ENCODE data around the gene C11orf98.
A peak's percentile ranks its signal among the peaks of the same experiment; 100 is the strongest.
"Not testable (repeated sequence)": the region's sequence is repeated elsewhere in the genome, so short reads cannot be mapped to it uniquely, and the experiment has no call there.

The C11orf98 gene
- total RNA-seq: 0 to 0.12 (median 0) reads per million in 4 experiments

DNA sequence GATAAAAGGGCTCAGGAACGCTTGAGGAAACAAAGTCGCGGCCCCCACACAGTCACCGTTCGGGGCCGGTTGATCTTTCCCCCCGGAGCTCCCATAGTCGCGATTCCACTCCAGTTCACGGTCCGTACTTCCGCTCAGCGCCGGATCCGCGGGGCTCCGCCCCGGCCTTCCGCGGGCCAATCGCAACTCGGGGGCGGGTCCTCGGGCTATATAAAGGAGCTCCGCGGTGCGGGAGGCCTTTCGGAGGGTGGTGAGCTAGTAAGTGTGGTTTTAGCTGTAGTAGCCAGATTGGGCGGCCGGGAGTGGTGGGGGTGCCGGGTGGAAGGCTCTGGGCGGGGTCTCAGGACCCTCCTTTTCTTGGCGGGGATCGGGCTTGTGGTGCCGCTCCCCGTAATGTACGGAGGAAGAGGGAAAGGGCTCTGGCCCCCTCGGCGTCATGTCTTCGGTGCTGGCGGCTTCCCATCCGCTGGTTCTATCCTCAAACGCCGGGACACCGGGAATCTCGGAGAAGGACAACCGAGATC is at the start of gene C11orf98, which contains the start of gene CSKMT:
C11orf98 (minus strand) TSS at position 136 of the 524 bp plus-strand sequence; CDS start at position 95, 41 bp downstream.
CSKMT (plus strand) TSS at position 238 of the 524 bp plus-strand sequence. CDS start 568 bp downstream, outside the sequence.
- DNase-seq: peak; percentile 93

DNA sequence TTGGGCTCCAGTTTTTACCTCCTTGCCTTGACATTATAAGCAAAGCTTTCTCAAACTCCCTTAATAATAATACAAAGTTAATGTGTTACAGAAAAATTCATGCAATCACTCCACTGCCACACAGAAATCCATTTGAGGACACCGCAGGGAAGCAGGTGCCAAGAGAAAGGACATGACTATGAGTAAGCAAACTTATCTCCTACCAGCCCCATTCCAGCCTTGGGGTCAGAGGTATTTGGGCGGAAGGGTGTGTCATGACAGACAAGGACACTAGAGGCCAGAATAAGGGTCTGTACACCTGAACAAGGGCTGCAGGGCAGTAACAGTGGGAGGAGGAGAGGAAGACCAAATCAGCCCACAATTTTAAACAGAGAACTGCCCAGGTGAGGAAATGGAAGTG is 48.3 kb upstream of the C11orf98 start:
- DNase-seq: no peak

DNA sequence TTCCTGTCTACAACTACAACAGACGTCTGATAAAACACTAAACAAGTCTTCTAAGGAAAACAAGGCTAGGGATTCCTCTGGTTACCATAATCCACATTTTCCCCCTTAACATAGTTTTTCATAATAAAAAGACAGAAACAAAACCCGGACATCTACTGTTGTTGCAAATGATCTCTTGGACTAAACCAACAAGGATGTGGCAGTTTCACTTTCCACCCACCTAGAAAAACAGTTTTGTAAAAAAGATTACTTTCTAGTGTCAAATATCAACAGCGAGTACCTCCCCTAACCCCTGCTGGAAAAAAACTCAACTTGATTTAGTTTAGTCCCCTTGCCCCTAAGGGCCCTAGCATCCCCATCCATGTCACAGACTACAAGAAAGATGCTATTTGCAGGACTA is 47.9 kb upstream of the C11orf98 start:
- no peak for DNase-seq

DNA sequence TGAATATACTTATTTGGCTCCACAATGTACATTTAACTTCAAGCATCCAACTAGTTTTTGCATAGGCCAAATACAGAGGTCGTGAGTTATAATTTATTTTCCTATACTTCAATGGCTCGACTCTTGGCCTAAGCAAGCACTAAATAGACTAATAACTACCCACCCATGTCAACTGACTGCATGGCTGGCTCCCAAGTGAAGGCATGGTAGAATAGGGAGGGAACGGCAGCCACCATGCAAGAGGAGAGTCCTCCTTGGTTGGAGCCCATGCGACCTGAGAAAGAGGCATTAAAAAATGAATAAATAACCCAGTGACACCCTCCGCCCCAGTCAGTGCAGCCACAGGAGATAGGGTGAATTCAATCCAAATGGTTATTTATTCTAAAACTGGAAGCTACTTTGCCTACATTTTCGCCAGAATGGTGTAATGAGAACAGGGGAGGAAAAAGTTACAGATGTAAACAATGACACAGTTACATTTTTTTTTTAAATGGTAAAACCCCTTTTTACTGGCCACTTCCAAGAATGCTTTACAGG is 47.3 kb upstream of the C11orf98 start:
- no peak for DNase-seq

DNA sequence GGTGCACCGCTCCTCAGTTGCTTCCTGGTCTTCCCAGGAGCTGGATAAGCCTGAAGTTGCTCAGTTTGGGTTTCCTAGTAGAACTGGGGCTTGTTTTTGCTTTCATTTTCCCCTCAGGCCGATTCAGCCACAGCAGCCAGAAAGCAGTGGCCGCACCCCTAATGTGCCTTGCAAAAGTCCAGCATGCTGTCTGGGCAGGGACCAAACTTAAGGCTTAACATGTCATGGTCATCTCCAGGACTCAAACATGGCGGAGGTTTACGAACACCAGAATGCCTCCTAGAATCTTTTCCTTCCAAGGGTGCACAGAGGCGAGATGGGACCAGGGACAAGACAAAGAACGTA is 45.0 kb upstream of the C11orf98 start:
- DNase-seq: no peak

DNA sequence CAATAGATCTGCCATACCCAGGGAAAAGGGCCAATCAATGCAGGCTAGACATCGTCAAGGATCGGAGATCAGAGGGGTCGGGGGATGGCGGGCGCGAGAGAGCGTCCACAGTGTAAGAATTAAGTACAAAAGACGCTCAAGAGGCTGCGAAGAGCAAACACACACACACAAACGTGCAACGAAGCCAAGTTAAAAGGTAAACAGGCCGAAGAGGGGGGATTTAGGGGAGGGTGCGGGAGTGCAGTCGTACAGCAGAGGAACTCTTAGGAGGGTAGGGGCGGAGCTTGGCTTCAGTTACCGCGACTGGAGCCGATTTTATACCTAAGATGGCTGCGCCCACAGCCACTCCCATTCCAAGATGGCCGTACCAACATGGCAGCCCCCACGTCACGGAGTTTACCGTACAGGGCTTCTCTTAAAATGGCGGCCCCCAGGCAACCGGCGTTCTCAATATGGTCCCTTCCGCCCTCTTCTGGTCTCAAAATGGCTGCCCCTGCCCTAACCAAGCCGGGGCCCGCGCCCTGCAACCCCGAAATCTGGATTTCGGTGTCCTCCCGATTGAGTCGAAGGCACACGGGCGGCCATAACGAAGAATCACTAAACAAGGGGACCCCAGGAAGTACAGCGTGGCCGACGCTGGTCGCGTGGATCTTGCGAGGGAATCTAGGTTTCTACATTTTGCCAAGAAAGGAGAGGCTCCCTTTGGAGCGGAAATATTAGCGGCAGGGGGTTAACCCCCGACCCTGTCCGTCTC is 44.4 kb upstream of the C11orf98 start:
- DNase-seq: peak; percentile 93

DNA sequence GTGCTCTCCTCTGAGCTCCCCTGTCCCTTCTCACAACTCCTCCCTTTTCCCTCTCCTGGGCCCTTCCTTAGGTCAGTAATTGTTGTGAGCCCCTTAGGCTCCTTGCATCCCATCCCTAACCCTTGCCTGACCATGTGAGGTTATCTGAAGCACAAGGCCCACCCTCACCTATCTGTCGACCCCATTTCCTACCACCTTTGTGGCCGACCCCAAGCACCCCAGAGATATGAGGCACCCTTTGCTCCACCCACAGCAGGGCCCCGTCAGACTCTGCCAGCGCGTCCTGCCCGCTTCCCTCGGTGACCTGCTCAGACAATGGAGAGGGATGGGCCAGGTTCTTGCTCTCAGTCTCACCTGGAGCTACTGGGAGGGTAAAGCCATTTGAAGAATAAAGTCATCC is 43.8 kb upstream of the C11orf98 start:
- peak; percentile 44 for DNase-seq

DNA sequence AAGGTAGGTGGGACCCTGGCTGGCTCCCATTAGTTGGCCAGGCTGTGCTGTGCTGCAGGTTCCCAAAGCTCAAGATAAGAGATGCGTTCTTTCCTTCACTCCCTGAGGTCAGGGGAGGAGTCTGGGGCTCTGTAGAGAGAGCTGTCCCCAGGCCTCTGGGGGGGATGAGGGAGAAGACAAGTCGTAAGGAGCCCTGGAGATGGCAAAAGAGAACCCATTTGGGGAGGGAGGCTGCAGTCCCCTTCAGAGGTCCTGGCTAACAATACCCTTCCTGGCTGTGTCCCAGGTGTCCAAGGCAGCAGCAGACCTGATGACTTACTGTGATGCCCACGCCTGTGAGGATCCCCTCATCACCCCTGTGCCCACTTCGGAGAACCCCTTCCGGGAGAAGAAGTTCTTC is 43.4 kb upstream of the C11orf98 start:
- no peak for DNase-seq

DNA sequence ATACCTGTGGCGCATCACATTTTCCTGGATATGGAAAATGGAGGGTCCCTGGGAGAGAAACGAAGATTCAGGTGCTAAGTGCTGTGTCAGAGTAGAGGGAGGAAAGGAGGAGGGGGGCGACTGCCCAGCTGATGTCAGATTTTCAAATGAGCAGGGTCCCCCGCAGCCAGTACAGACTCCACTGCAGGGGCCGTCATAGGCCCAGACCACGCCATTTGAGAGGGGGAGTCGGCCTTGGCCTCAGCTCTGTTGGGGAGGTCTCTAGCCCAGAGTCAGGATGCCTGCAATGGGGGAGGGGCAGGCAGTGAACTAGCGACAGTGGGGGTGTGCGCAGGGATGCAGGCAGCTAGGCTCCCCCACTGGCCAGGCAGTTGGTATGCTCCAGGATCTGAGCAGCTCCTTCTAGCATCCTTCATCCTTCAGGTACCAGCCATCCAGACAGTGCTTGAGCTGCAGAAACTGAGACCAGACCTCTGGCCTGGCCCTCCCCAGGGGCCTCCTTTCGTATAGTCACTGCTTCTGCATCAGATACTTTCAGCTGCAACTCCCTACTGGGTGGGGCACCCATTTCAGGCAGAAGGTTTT is 42.4 kb upstream of the C11orf98 start, which contains the start of the genes BSCL2 and GNG3:
BSCL2 (minus strand) TSS at position 148 of the 585 bp plus-strand sequence. CDS start 229 bp downstream, outside the sequence.
GNG3 (plus strand) TSS at position 400 of the 585 bp plus-strand sequence. CDS start 620 bp downstream, outside the sequence.
- DNase-seq: no peak

DNA sequence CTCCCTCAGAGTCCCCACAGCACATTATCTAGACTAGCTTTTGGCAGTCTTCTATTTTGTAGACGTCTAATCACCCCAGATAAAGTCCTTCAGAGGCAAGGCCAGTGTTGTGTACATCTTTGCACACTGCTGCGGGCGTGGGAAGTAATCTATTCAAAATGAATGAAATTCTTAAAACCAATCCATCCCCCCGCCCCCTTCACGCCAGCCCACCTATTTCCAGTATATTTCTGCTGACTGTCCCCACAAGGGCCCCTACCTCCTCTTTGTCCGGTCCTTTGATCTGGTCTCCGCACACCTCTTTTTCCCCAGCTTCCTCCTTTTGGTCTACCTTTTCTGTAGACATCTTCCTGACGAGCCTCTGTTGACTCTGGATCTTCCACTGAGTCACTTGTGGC is 41.8 kb upstream of the C11orf98 start:
- no peak for DNase-seq

DNA sequence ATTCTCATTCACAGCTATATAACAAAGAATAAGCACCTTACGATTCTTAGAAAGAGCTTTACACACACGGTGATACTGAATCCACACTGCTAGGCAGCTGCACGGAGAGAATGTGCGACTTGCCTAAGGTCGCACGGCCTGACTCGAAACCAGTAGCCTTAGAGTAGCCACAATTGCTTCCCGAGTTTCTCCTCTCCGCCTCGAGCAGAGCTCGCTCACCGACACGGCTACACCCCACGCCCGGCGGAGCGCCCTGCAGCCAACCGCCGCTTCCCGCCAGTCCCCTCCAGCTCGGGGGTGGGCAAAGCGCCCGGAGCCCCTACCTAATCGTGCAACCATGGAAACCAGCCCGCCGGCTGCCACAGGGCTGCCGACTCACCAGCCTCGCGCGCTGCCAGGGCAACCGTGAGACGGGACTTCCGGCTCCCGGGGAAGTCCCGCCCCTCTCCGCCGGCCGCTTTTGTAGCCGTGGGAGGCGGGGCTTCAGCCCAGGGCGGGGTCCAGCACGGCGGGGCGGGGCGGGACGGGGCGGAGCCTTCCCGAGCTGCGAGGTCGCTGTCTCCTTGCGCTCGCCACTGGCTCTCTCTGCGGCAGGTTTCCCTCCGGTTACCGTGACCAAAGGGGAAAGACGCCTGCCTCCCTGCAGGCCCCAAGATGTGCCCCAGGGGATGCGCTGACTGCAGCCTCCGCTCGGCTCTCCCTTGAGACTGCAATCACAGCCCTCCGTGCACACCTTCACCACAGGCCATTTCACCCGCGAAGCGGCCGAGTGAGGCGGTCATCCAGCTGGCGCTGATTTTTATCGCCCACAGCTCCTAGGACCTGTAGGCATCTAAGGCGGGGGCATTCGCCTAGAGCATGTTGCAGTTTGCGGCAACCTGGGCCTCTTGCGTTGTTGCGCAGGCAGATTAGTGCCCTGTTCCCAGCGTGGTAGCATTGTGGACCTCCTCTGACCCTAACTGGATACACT is 41.2 kb upstream of the C11orf98 start:
- peak; percentile 94 for DNase-seq

DNA sequence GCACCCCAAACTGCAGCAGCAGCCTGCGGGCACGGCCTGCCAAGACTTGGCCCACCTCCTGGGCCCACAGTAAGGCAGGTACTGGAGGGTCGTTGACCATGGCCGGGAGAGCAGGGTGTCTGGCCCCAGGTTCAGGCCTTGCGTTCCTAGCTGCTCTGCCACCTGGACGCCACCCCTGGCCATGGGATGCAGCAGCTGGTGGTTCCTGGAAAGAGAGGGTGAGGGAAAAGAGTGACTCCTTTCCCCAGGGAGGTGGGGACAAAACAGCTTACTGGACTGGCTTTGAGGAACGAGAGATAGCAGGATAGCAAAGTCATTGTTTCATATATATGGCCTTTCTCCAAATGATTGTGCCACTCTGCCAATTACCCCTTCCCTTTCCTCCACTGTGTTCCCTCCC is 40.4 kb upstream of the C11orf98 start:
- no peak for DNase-seq

DNA sequence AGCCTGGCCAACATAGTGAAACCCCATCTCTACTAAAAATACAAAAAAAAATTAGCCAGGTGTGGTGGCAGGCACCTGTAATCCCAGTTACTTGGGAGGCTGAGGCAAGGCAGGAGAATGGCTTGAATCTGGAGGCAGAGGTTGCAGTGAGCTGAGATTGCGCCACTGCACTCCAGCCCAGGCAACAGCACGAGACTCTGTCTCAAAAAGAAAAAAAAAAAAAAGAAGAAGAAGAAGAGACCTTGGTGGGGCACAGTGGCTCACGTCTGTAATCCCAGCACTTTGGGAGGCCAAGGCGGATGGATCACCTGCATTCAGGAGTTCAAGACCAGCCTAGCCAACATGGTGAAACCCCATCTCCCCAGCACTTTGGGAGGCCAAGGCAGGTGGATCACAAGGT is 38.9 kb upstream of the C11orf98 start:
- DNase-seq: not testable (repeated sequence)

DNA sequence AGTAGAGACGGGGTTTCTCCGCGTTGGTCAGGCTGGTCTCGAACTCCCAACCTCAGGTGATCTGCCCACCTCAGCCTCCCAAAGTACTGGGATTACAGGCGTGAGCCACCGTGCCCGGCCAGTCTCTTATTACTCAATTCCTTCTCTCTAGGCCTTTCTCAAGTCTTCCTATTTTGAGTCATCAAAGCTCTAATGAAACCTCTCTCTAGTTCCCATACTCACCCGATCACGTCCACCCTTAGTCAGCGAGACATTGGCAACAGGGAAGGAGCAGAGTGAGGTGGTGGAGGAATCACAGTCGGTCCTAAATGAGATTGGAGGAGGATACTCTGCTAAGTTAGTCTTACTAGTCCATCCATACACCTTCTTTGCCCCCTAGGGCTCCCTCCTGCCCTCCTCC is 37.2 kb upstream of the C11orf98 start:
- DNase-seq: no peak

DNA sequence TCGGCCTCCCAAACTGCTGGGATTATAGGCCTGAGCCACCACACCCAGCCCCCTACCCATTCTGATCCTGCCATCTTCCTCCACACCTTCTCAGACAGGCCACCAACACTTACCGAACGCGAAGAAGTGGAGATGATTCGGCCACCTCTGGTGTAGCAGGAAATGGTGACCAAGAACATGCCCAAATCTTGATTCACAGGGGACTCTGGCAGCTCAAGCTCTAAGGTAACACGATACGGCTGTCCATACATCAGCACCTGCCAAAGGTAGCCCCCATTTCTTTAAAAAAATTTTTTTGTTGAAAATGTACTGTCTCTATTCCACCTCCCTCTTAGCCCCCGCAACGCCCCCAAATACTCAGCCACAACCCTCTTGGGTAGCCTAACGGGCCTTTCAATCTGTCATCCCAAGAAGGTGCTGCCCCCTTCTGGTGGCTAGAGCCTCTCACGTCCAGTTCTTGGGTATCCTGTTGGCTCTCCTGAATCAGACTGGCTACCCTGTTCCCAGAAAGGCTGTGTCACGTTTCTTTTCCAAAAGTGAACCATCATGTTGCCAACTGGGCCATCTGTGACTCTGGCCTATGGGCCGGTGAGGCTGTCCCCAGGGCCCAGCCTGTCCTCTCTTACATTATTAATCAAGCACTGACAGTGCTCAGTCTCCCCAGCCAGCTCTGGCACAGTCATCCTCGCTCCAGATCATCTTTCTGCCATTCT is 29.6 kb upstream of the C11orf98 start:
- DNase-seq: peak; percentile 62

DNA sequence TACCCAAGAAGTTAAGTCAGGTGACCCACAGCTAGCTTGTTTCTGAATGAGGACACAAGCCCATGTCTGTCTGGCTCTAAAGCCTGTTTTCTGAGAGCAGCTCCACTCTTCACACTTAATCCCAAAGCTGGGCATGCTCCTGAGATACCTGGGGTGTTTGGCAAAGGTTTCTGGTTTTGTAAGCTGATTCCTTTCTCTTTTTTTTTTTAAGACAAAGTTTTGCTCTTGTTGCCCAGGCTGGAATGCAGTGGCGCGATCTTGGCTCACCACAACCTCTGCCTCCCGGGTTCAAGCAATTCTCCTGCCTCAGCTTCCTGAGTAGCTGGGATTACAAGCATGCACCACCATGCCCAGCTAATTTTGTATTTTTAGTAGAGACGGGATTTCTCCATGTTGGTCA is 28.6 kb upstream of the C11orf98 start:
- not testable (repeated sequence) for DNase-seq

DNA sequence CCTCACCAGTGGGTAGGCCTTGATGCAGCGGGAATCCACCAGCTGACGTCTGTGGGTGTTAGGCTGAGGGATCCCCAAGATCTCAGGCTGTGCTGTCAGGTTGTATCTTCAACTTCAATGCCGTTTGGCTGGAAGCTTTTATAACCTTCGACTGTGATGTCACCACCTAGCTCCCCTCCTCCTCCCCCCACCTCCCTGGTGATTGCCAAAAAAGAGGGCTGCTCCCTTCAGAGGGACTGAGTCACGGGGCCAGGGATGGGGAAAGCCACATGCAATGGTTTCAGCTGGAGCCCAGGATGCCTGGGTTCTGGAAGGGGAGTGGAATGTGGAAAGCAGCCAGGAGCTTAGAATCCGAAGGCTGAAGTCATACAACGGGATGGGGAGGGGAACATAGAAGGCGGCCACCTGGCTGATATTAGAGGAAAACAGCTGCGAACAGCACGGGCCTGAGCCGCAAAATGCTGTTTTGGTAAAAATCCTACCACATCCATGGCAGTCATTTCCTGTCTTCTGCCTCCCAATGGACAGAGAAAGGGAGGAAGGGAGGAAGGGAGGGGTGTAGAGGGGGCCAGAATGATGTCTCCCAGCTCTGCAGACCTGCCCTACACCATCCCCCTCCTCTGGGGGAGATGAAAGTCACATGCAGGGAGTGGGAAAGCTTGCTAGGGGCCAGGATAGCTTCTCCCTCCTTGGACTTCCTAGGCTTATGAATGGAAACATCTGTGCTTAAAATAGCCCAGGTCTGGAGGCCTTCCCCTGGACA is 24.6 kb upstream of the C11orf98 start, which contains the start of gene LRRN4CL:
LRRN4CL (minus strand) TSS at position 110 of the 763 bp plus-strand sequence. CDS start 1,022 bp downstream, outside the sequence.
- DNase-seq: no peak

DNA sequence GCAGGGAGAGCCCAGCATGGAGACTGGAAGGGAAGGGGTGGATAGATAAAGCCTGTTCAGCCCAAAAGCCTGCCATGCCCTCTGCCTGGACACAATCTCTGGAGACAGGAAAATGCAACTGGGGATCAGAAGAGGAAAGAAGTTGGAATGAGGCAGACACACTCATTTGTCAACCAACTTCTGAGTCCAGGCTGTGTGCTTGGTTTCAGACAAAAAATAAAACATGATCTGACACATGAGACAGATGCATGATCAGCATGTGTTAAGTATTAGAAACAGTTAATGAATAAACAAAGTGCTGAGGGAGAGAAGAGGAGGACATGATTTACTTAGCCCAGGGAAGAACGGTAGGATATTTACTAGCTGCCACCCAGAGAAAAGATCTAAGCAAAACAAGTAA is 23.5 kb upstream of the C11orf98 start:
- DNase-seq: no peak

DNA sequence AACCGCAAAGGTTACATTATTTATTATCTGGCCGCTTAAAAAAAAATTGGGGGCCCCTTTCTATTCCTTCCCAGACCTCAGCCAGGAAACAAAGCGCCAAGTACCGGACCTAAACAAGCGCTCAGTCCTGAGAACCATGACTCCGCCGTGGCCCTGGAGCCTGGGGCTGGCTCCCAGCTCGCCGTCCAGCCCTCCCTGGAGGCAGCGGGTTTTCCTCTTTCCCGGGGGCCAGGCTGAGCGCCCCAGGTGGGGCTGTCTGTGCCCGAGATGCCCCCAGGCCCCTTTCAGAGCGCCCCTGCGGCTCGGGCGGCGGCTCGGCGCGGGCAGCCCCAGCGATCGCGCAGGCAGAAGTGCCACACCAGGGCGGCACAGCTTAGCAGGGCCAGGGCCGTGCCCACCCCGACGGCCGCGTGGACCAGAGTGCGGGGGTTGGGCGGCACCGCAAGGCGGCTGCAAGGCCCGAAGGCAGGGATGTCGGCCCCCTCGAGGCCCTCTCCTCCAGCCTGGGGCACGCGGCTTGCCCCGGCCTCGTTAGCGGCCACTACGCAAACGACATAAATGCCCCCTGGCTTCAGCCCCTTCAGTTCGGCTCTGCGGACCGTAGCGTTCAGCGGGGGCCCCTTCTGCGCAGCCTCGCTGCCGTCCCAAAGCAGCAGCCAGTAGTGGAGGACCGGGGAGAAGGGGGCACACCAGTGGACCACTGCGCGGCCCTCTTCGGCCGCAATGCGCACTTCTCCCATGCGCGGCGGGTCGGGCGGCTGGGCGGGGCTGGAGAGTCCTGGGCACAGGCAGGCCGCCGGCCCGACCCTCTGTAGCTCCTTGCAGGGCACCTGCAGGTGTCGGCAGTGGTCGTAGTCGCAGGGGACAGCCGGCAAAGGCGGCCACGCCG is 22.7 kb upstream of the C11orf98 start:
- no peak for DNase-seq

DNA sequence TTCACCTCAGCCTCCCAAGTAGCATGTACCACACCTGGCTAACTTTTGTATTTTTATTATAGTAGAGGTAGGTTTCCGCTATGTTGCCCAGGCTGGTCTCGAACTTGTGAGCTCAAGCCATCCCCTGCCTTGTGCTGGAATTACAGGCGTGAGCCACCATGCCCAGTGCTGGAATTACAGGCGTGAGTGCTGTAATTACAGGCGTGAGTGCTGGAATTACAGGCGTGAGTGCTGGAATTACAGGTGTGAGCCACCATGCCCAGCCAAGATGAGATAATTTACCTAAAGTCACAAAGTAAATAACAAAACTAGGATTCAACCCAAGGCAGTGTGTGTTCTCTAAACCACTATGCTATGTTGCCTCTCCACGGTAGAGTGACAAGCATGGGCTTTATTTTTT is 17.5 kb upstream of the C11orf98 start:
- DNase-seq: no peak

All from effector CD8-positive, alpha-beta T cell (primary cell).